Middle frontal gyrus (tissue), 1 donor: Measurements from ENCODE around the gene OBP2A.

Source experiments
- DNase-seq: peaks from one replicate; pipeline ENCODE4 v3.0.0-alpha.2; 2015; ENCODE audit warnings: low spot score; ENCODE audit errors: extremely low spot score

Gene OBP2A

GRCh38 chr9:135551456-135551855 is 5.5 kb downstream of the OBP2A start:
- no peak for DNase-seq

- no peak for DNase-seq
Measured at GRCh38 chr9:135552021-135552697, 6.2 kb downstream of the OBP2A start.

GRCh38 chr9:135552698-135553171 is 6.8 kb downstream of the OBP2A start:
- DNase-seq, result no peak

- DNase-seq, result no peak
Measured at GRCh38 chr9:135554718-135555117, 8.8 kb downstream of the OBP2A start.

DNA sequence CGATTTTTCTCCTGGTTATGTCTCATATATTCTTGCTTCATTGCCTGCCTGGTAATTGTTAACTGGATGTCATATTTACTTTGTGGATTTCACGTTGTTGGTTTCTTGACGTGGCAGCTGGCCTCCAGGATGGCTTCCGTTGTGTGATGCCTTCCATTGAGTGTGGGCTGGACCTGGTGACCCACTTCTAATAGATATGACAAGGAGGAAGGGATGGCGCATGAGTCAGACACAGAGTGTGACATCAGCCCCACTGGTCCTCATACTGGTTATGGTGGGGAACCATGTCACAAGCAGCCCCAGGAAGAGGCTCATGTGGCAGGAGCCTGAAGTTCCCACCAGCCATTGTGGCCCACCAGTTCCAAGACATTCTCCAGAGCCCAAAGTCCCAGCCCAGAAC is 9.3 kb downstream of the OBP2A start:
- no peak for DNase-seq

GRCh38 chr9:135555910-135556309 is 10.0 kb downstream of the OBP2A start:
- DNase-seq, result no peak

GRCh38 chr9:135559606-135560005 is 13.7 kb downstream of the OBP2A start:
- no peak for DNase-seq

GRCh38 chr9:135561391-135562234 is 15.7 kb downstream of the OBP2A start, which contains the start of gene PAEP:
Gene PAEP (plus strand): TSS chr9:135561756.
- DNase-seq, result no peak

DNA sequence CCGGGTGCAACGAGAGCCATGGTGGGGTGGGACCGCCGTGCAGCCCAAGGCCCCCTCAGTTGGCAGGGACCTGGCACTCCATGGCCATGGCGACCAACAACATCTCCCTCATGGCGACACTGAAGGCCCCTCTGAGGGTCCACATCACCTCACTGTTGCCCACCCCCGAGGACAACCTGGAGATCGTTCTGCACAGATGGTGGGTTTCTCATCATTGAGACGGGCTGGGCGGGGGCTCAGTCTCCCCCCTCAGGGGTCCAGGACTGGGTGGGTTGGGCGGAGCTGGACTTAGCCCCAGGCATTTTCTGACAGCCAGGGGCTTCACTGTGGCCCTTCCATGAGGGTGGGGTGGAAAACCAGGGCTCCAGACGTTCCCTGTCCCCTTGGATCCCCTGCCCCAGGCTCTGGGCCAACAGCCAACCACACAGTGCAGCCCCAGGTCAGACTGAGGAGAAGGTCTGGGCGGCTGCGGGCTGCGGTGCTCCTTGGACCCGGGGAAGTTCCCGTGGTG is 16.4 kb downstream of the OBP2A start:
- no peak for DNase-seq

DNA sequence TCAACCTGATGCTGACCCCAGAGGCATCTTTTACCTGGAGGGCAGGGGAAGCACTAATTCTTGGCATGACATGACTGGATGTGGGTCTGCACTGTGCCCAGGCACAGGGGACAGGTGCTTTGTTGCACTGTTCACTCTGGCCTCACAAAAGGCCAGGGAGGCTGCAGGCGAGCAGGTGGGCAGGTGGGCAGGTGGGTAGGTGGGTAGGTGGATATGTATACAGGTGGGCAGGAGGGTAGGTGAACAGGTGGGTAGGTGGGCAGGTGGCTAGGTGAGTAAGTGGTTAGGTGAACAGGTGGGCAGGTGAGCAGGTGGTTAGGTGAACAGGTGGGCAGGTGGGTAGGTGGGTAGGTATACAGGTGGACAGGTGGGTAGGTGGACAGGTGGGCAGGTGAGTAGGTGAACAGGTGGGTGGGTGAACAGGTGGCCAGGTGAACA is 17.1 kb downstream of the OBP2A start:
- DNase-seq, result no peak

DNA sequence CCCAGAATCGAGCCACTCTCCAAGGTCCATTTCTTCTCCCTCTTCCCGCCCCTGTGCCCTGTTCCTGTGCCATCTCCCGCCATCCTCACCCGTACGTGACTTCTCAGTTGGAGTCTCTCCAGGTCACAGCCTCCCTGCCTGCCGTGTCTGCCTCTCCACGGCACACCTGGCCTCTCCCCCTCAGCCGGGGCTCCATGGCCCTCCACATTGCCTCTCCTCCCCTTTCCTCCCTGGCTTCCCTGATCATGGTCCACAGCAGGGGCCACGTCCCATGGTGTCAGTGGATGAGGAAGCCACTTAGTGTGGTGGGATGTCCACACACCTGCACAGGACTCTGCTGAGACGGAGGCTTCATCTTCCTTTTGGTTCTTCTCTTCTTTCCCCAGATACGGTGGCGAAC is 17.9 kb downstream of the OBP2A start:
- no peak for DNase-seq

GRCh38 chr9:135565141-135565628 is 19.3 kb downstream of the OBP2A start:
- DNase-seq, result no peak

DNA sequence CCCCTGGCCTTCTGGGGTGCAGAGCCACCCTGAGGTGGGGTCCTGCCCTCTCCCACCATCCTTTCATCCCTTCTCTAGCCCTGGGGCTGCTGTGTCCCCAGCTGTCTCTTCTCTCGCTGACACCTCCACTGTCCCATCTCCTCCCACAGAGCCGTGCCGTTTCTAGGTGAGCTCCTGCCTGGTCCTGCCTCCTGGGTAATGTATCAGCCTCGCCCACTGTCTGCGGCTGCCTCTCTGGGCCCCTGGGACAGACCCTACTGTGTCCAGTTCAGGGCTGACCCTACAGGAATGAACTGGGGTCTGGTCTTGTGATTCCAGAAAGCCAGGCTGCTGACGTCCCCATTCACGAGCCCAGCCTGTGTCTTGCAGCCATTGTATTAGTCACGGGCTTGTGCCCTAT is 19.7 kb downstream of the OBP2A start:
- no peak for DNase-seq

GRCh38 chr9:135566552-135566951 is 20.6 kb downstream of the OBP2A start:
- DNase-seq, result no peak

DNA sequence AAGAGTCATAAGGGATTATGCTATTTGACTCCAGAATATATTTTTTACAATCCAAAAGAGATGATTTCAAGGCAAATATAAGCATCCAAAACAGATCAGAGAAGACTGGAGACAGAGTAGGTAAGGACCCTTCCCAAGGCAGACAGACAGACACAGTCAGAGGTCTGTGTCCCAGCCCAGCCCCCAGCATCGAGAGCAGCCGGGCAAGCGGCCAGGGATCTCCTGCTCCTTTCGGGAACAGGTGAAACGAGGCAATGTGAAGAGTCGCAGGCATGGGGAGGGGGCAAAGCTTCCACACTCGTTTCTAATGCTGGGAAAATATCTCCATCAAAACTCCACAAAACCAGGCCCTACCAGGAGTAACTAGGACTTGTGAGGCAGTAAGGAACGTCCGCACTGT is 21.4 kb downstream of the OBP2A start:
- DNase-seq, result no peak

- no peak for DNase-seq
Measured at GRCh38 chr9:135568026-135568425, 22.1 kb downstream of the OBP2A start.

- no peak for DNase-seq
Measured at GRCh38 chr9:135570456-135570855, 24.5 kb downstream of the OBP2A start.

- DNase-seq, result no peak
Measured at GRCh38 chr9:135572233-135572632, 26.3 kb downstream of the OBP2A start.

- DNase-seq, result no peak
Measured at GRCh38 chr9:135573124-135573523, 27.2 kb downstream of the OBP2A start.

- no peak for DNase-seq
Measured at GRCh38 chr9:135574331-135574730, 28.4 kb downstream of the OBP2A start.

DNA sequence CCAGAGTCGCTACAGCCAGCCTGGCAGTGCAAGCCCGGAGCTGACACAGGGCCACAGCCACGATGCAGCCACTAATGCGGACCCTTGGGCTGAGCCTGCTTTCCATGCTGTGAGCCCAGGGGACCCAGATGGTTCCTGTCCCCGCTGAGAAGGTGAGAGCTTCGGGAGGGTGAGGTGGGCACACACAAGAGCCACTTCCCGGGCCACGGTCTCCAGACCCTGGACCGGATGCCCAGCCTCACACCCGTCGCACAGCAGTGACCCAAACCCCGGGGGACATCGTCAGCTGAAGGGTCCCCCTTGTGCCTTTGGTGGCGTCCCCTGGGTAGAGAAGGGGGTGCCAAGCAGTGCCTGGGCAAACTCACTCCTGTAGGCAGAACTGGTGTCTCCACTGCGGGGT is 29.0 kb downstream of the OBP2A start:
- DNase-seq, result no peak

GRCh38 chr9:135575995-135576631 is 30.2 kb downstream of the OBP2A start:
- no peak for DNase-seq
